ENCODE results near the gene FDX2. TPM values are rescaled to one million over a fixed set of nuclear protein-coding genes. Genes with fewer than 3 reads are reported as not detected.
"Not testable (repeated sequence)": the region's sequence is repeated elsewhere in the genome, so short reads cannot be mapped to it uniquely, and the experiment has no call there.

Gene FDX2
- total and polyA plus RNA-seq, 12 donors, result 11.7 to 35.5 (median 17.4) TPM

DNA sequence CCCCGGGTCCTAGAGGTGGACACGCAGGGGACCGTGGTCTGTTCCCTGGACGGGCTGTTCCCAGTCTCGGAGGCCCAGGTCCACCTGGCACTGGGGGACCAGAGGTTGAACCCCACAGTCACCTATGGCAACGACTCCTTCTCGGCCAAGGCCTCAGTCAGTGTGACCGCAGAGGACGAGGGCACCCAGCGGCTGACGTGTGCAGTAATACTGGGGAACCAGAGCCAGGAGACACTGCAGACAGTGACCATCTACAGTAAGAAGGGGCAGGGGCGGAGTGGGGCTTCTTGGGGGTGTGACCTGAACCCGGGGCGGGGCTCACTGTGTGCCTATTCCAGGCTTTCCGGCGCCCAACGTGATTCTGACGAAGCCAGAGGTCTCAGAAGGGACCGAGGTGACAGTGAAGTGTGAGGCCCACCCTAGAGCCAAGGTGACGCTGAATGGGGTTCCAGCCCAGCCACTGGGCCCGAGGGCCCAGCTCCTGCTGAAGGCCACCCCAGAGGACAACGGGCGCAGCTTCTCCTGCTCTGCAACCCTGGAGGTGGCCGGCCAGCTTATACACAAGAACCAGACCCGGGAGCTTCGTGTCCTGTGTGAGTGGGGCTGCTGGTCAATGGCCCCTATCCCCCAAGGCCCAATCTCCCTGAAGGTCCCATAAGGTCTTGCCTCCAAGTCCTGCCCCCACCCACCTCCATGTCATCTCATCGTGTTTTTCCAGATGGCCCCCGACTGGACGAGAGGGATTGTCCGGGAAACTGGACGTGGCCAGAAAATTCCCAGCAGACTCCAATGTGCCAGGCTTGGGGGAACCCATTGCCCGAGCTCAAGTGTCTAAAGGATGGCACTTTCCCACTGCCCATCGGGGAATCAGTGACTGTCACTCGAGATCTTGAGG lies 31.5 kb downstream of the FDX2 start:
- no peak overlapping the region for H3K4me3 ChIP-seq
- peaks cover 0 to 70% (median 20%) of the 10 kb centered on the region in 9 donors for H3K36me3 ChIP-seq
- 91% methylated on average over 34 of the region's 34 CpGs for WGBS, 2 donors
- peaks cover 13 to 53% (median 40%) of the 10 kb centered on the region in 9 donors for H3K4me1 ChIP-seq
- intact Hi-C loops (cut with DNase I), result no loop called here
- DNase-seq, result no peak
- H3K27ac ChIP-seq, result no peak overlapping the region
- TF ChIP-seq, protein P1, sequence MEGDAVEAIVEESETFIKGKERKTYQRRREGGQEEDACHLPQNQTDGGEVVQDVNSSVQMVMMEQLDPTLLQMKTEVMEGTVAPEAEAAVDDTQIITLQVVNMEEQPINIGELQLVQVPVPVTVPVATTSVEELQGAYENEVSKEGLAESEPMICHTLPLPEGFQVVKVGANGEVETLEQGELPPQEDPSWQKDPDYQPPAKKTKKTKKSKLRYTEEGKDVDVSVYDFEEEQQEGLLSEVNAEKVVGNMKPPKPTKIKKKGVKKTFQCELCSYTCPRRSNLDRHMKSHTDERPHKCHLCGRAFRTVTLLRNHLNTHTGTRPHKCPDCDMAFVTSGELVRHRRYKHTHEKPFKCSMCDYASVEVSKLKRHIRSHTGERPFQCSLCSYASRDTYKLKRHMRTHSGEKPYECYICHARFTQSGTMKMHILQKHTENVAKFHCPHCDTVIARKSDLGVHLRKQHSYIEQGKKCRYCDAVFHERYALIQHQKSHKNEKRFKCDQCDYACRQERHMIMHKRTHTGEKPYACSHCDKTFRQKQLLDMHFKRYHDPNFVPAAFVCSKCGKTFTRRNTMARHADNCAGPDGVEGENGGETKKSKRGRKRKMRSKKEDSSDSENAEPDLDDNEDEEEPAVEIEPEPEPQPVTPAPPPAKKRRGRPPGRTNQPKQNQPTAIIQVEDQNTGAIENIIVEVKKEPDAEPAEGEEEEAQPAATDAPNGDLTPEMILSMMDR (IDR thresholded peaks at IDR 0.05), result no peak
- peaks cover 0 to 25% (median 23%) of the 10 kb centered on the region in 7 donors for H3K27me3 ChIP-seq
- no peaks in the 10 kb centered on the region for H3K9me3 ChIP-seq
- ATAC-seq, result no peak

DNA sequence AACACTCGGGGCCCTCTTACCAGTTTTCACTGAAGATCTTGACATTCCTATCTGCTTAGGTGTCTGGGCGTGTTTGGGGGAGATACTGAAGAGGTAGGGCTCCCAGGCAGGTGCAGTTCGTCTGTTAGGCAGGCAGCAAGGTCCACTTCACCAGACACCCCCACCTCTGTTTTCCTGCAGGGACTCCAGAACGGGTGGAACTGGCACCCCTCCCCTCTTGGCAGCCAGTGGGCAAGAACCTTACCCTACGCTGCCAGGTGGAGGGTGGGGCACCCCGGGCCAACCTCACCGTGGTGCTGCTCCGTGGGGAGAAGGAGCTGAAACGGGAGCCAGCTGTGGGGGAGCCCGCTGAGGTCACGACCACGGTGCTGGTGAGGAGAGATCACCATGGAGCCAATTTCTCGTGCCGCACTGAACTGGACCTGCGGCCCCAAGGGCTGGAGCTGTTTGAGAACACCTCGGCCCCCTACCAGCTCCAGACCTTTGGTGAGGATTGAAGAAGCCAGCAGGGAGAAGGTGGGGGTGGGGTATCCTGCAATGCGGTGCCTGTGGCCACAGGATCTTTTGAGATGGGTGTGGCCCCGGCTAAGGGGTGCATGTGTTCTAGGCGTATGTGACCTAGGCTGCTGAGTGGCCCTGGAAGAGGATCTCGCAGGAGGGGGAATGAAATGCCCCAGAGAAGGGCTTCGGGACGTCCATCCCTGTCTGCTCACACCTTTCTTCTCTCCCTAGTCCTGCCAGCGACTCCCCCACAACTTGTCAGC lies 32.3 kb downstream of the FDX2 start:
- Histone ChIP-seq H3K27me3 (peaks cover 0 to 17% (median 15%) of the 10 kb centered on the region in 7 donors), H3K9me3 (no peaks in the 10 kb centered on the region), H3K4me1 (peaks cover 10 to 52% (median 32%) of the 10 kb centered on the region in 9 donors), H3K36me3 (peaks cover 0 to 78% (median 20%) of the 10 kb centered on the region in 9 donors), H3K4me3 (no peak overlapping the region), H3K27ac (no peak overlapping the region)
- DNase-seq, result no peak
- intact Hi-C loops (cut with DNase I), result no loop called here
- ATAC-seq, result no peak
- TF ChIP-seq, protein P1 (IDR thresholded peaks at IDR 0.05), result no peak
- 79 to 80% methylated on average over 23 of the region's 23 CpGs for WGBS, 2 donors

DNA sequence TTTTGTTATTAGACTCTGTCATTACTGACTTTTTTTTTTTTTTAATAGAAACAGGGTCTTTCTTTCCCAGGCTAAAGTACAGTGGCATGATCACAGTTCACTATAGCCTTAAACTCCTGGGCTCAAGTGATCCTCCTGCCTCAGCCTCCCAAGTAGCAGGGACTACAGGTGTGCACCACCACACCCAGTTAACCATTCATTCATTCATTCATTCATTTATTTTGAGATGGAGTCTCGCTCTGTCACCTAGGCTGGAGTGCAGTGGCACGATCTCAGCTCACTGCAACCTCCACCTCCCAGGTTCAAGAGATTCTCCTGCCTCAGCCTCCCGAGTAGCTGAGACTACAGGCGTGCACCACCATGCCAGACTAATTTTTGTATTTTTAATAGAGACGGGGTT lies 33.8 kb downstream of the FDX2 start:
- H3K27ac ChIP-seq; ATAC-seq; H3K9me3 ChIP-seq; intact Hi-C loops (cut with DNase I); DNase-seq; H3K4me3 ChIP-seq; H3K27me3 ChIP-seq: not testable (repeated sequence)
- Histone ChIP-seq H3K4me1 (peaks cover 6 to 37% (median 19%) of the 10 kb centered on the region in 9 donors), H3K36me3 (peaks cover 0 to 93% (median 24%) of the 10 kb centered on the region in 9 donors)
- 94 to 97% methylated on average over 5 of the region's 5 CpGs for WGBS, 2 donors

DNA sequence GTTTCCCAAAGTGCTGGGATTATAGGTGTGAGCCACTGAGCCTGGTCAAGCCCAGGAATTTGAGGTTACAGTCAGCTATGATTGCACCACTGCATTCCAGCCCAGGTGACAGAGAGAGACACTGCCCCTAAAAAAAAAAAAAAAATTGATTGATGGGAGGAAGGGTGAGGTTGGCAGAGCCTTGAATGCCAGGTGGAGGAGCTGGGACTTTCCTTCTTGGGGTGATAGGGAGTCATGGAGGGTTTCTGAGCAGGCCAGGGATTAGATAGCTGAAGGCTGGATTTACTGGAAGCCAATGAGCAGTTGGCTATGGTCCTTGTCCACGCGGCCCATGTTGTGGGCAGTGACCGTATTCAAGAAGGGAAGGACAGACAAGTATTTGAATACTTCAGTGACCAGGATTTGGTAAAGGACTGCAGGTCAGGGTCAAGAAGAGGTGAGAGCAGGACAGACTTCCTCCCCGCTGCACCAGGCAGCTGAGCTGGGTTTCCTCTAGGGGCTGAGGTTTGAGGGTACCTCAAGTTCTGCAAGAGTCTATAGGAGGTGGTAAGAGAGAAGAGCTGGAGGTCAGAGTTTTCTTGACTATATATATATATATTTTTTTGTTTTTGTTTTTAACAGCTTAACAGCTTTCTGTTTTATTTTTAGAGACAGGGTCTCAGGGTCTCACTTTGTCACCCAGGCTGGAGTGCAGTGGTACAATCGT lies 35.9 kb downstream of the FDX2 start:
- ATAC-seq (no peak), DNase-seq (no peak)
- Histone ChIP-seq H3K9me3 (no peaks in the 10 kb centered on the region), H3K36me3 (peaks cover 0 to 100% (median 17%) of the 10 kb centered on the region in 9 donors), H3K4me3 (no peak overlapping the region), H3K4me1 (peaks cover 0 to 29% (median 0%) of the 10 kb centered on the region in 9 donors), H3K27me3 (no peaks in the 10 kb centered on the region), H3K27ac (no peak overlapping the region)
- TF ChIP-seq, protein P1 (IDR thresholded peaks at IDR 0.05), result no peak
- WGBS, 2 donors, result 84 to 86% methylated on average over 5 of the region's 5 CpGs
- intact Hi-C loops (cut with DNase I), result loop anchor here in 2 of 10 donors (10.0 kb wide), 1 partner anchor 55 kb away; the partner anchor contains the start of genes ICAM3 (in 2 of the 2) and RAVER1 (in 2 of the 2)

Data from heart right ventricle (tissue), 16 donors.